ENCODE data around the gene PHLDA1.

Gene PHLDA1

GRCh38 chr12:76037130-76038103 lies 5.8 kb upstream of the PHLDA1 start:
- peak; percentile 47 to 87 for DNase-seq

- no peak for DNase-seq
Measured at GRCh38 chr12:76035045-76035444, 3.5 kb upstream of the PHLDA1 start.

GRCh38 chr12:76033081-76034011 lies 1.8 kb upstream of the PHLDA1 start:
- DNase-seq: peak in 1 of 2 experiments; percentile 66

GRCh38 chr12:76032043-76032981 lies 736 bp upstream of the PHLDA1 start:
- peak in 1 of 2 experiments; percentile 84 for DNase-seq

- no peak for DNase-seq
Measured at GRCh38 chr12:76031081-76031413, 529 bp downstream of the PHLDA1 start.

- DNase-seq: peak in 1 of 2 experiments; percentile 65
Measured at GRCh38 chr12:76030341-76031080, 1.1 kb downstream of the PHLDA1 start.

- DNase-seq: peak in 1 of 2 experiments; percentile 68
Measured at GRCh38 chr12:76029982-76030340, 1.6 kb downstream of the PHLDA1 start.

- peak in 1 of 2 experiments; percentile 26 for DNase-seq
Measured at GRCh38 chr12:76028571-76029277, 2.9 kb downstream of the PHLDA1 start.

GRCh38 chr12:76026643-76027063 lies 4.9 kb downstream of the PHLDA1 start:
- peak; percentile 39 to 79 for DNase-seq

GRCh38 chr12:76025601-76026575 lies 5.7 kb downstream of the PHLDA1 start:
- peak in 1 of 2 experiments; percentile 79 for DNase-seq

- DNase-seq: peak; percentile 55 to 86
Measured at GRCh38 chr12:76024942-76025600, 6.5 kb downstream of the PHLDA1 start.

GRCh38 chr12:76024102-76024781 lies 7.3 kb downstream of the PHLDA1 start:
- DNase-seq: no peak

GRCh38 chr12:76023069-76023690 lies 8.4 kb downstream of the PHLDA1 start:
- no peak for DNase-seq

GRCh38 chr12:76022506-76022905 lies 9.1 kb downstream of the PHLDA1 start:
- no peak for DNase-seq

- peak; percentile 82 to 96 for DNase-seq
Measured at GRCh38 chr12:76020731-76021672, 10.6 kb downstream of the PHLDA1 start.

GRCh38 chr12:76020281-76020680 lies 11.3 kb downstream of the PHLDA1 start:
- peak; percentile 69 to 84 for DNase-seq

- no peak for DNase-seq
Measured at GRCh38 chr12:76018672-76019071, 12.9 kb downstream of the PHLDA1 start.

All from SW 1271 (cell line).